ENCODE measurements around the gene FBXL19. TPM values are rescaled to one million over a fixed set of nuclear protein-coding genes. Genes with fewer than 3 reads are reported as not detected.
A peak's percentile ranks its signal among the peaks of the same experiment; 100 is the strongest.
"Not testable (repeated sequence)": the region's sequence is repeated elsewhere in the genome, so short reads cannot be mapped to it uniquely, and the experiment has no call there.

FBXL19 gene
- polyA plus RNA-seq, 3 donors, result 18.0 to 34.4 (median 32.4) TPM

- no peak for DNase-seq (ENCODE audit: extremely low read depth in 1 of 11, low read depth in 9 of 11, low spot score in 4 of 11)
Observed at GRCh38 chr16:30931068-30931650, 7.8 kb downstream of the FBXL19 start.

- DNase-seq (ENCODE audit: extremely low read depth in 1 of 11, low read depth in 9 of 11, low spot score in 4 of 11), result no peak
Observed at GRCh38 chr16:30934827-30935557, 11.6 kb downstream of the FBXL19 start.

GRCh38 chr16:30937692-30938091 is 14.3 kb downstream of the FBXL19 start:
- DNase-seq (ENCODE audit: extremely low read depth in 1 of 11, low read depth in 9 of 11, low spot score in 4 of 11), result no peak

- DNase-seq (ENCODE audit: extremely low read depth in 1 of 11, low read depth in 9 of 11, low spot score in 4 of 11), result not testable (repeated sequence)
Observed at GRCh38 chr16:30939571-30939970, 16.2 kb downstream of the FBXL19 start.

GRCh38 chr16:30941600-30942425 is 18.4 kb downstream of the FBXL19 start:
- peak in 1 of 11 donors; percentile 48 for DNase-seq (ENCODE audit: extremely low read depth in 1 of 11, low read depth in 9 of 11, low spot score in 4 of 11)

- DNase-seq (ENCODE audit: extremely low read depth in 1 of 11, low read depth in 9 of 11, low spot score in 4 of 11), result no peak
Observed at GRCh38 chr16:30942426-30942806, 19.0 kb downstream of the FBXL19 start.

GRCh38 chr16:30944352-30944751 is 21.0 kb downstream of the FBXL19 start:
- no peak for DNase-seq (ENCODE audit: extremely low read depth in 1 of 11, low read depth in 9 of 11, low spot score in 4 of 11)

- DNase-seq (ENCODE audit: extremely low read depth in 1 of 11, low read depth in 9 of 11, low spot score in 4 of 11), result no peak
Observed at GRCh38 chr16:30946671-30947540, 23.5 kb downstream of the FBXL19 start.

- DNase-seq (ENCODE audit: extremely low read depth in 1 of 11, low read depth in 9 of 11, low spot score in 4 of 11), result no peak
Observed at GRCh38 chr16:30947541-30947858, 24.1 kb downstream of the FBXL19 start.

- peak; percentile 95 to 99 (median 97) for DNase-seq (ENCODE audit: extremely low read depth in 1 of 11, low read depth in 9 of 11, low spot score in 4 of 11)
Observed at GRCh38 chr16:30947859-30948666, 24.7 kb downstream of the FBXL19 start.

GRCh38 chr16:30948667-30949649 is 25.6 kb downstream of the FBXL19 start, which contains the start of gene ORAI3:
TSS of gene ORAI3 (plus strand) at chr16:30949068. CDS start at chr16:30949290, 222 bp downstream.
- peak in 2 of 11 donors; percentile 57 to 62 for DNase-seq (ENCODE audit: extremely low read depth in 1 of 11, low read depth in 9 of 11, low spot score in 4 of 11)

- DNase-seq (ENCODE audit: extremely low read depth in 1 of 11, low read depth in 9 of 11, low spot score in 4 of 11), result peak in 1 of 11 donors; percentile 36
Observed at GRCh38 chr16:30949650-30950515, 26.5 kb downstream of the FBXL19 start.

GRCh38 chr16:30950516-30951065 is 27.2 kb downstream of the FBXL19 start:
- no peak for DNase-seq (ENCODE audit: extremely low read depth in 1 of 11, low read depth in 9 of 11, low spot score in 4 of 11)

GRCh38 chr16:30951193-30951592 is 27.8 kb downstream of the FBXL19 start:
- DNase-seq (ENCODE audit: extremely low read depth in 1 of 11, low read depth in 9 of 11, low spot score in 4 of 11), result no peak

GRCh38 chr16:30951750-30952149 is 28.4 kb downstream of the FBXL19 start:
- no peak for DNase-seq (ENCODE audit: extremely low read depth in 1 of 11, low read depth in 9 of 11, low spot score in 4 of 11)

GRCh38 chr16:30953111-30953510 is 29.7 kb downstream of the FBXL19 start:
- no peak for DNase-seq (ENCODE audit: extremely low read depth in 1 of 11, low read depth in 9 of 11, low spot score in 4 of 11)

All from renal cortex interstitium (tissue), 11 donors.